Adipose tissue (tissue), 3 donors: ENCODE measurements around the gene MAP2K5. TPM values are rescaled to one million over a fixed set of nuclear protein-coding genes. Genes with fewer than 3 reads are reported as not detected.

Experiments used
- H3K27ac ChIP-seq: one replicate; pipeline ENCODE4 v1.5.1; 2013; ENCODE audit warnings: low read depth, low read length
- WGBS, 3 donors: extraction: QIAGEN DNeasy Blood & Tissue Kit; methylation state at CpG; one replicate each; pipeline ENCODE4 v1.1.7; 2013; 5-methylcytosine and 5-hydroxymethylcytosine counted together
- polyA plus RNA-seq, 3 donors: library from polyadenylated mRNA; stranded (reverse); fragments of 200-250 nt; gene quantifications; one replicate each; pipeline ENCODE4 v1.2.3, GENCODE V29; 2013
- donor health status: healthy with polysubstance abuse.
- donor health status: Bipolar disorder and iron deficiency.
- donor health status: healthy.

MAP2K5 gene
- polyA plus RNA-seq, 3 donors = 10.3 to 13.3 (median 10.7) TPM

DNA sequence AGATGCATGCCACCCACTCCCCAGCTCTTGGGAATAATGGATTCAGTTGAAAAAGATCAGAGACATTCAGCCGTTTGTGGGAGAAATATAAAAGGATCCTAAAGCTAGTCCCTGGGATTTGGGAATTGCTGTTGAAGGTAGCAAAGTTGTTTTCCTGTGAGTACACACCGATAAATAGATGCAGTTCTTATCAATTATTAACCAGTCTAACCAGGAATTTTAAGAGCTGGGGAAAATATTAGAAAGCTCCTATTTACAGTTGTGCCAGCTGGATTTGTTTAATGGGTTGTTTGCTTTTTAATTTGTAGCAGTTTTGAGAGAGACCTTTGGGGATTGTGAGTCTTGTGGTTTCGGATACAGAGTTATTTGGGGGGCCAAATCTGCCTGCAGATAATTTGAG lies 238.6 kb downstream of the MAP2K5 start:
- WGBS, 3 donors = 56 to 92% (median 91%) methylated on average over 3 of the region's 3 CpGs
- no peak overlapping the region for H3K27ac ChIP-seq

DNA sequence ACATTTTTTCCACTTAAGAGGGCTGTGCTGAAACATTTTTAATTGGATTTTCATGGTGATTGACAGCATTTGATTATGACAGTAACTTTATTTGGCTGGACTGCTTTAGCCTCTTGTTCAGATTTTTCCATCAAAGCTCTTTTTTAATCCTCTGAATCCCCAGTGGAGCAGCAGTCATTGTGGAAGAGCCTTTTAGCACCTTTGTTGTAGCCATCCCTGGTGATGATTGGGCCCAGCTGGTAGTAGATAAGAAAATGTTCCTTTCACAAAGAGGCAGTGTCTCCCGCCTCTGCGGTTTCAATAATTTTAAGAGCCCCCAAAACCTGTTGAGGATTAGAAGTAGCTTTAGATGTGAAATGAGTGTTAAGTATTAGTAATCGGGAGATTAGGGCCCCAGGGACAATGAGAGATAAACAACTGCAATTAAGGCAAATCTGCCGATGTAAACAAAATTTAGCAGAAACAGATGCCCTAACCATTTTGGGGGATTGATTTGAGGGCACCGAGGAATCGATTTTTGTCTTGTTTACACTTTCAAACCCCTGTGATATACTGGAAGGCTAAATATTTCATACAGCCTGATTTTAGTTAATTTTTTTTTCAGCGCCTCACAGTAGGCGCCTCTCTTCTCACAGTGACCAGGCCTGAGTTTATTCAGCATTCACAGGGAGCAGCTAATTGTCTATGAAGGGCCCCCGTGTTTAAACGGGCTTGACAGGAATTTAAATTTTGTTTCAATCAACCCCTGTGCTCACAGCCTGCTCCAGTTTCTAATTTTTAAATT lies 239.6 kb downstream of the MAP2K5 start:
- H3K27ac ChIP-seq = no peak overlapping the region
- 76 to 87% (median 87%) methylated on average over 10 of the region's 10 CpGs for WGBS, 3 donors

DNA sequence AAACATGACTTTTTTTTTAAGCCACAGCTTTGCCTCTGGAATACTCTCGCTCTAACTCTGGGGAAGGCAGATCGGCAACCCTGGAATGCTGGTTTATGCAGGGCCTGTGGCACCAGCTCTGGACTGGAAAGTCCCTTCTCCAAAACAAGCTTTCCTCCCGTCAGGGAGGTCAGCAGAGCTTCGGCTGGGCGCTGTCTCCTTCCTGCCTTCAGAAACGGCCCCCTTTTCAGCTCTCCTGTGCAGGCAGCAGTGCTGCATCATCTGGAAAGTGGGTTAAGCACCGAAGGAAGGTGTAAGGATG lies 240.1 kb downstream of the MAP2K5 start:
- 70 to 76% (median 76%) methylated on average over 7 of the region's 7 CpGs for WGBS, 3 donors

GRCh38 chr15:67783303-67783702 lies 240.8 kb downstream of the MAP2K5 start:
- WGBS, 3 donors = 59 to 92% (median 73%) methylated on average over 7 of the region's 7 CpGs
- H3K27ac ChIP-seq = no peak overlapping the region

More for the DNA sequence above, 240.1 kb downstream of the MAP2K5 start:
- H3K27ac ChIP-seq = no peak overlapping the region

DNA sequence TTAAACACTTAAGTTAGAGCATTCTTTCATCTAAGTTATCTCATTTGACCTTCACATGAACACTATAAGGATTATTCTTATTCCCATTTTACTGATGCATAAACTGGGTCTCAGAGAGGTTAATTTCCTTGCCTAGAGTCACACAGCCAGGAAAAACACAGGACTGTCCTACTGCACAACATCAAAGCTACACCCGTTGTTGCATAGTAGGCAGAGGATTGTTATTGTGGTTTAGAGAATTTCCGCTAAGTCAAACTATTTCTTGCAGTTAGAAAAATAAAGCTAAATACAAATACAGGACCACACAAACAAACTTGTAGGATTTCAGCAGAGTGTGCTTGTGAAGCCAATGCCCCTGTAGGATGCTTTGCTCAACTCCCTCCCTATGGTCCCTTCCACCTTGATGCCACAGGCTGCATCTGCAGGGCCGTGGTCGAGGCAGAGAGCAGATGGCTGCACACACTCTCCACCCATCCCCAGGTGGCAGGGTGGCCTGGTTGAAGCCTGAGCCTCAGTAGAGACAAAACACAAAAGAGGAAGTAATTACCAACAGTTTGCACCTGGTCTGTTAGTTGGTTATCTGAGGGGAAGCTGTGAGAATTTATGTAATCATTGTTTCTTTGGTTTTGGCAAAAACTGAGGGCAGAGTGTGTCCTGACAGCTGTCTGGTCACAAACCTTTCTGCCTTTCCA lies 241.7 kb downstream of the MAP2K5 start:
- 48 to 72% (median 59%) methylated on average over 4 of the region's 4 CpGs for WGBS, 3 donors
- H3K27ac ChIP-seq = no peak overlapping the region

DNA sequence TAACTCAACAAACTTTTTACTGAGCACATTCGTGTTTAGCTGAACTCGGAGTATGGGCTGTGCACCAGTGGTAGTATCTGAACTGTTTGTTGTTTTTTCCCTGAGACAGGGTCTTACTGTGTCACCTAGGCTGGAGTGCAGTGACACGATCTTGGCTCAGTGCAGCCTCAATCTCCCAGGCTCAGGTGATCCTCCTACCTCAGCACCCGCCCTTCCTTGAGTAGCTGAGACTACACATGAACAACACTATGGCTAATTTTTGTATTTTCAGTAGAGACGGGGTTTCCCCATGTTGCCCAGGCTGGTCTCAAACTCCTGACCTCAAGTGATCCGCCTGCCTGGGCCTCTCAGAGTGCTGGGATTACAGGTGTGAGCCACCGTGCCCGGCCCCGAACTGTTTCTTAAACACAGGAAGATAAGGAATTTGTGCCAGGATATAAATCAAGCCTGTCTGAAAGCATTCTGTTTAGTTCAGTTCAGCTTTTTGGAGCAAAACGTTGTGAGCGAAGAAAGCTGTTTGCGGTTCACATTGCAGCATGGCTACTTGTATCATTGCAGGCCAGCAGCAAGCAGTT lies 242.4 kb downstream of the MAP2K5 start:
- 77 to 89% (median 85%) methylated on average over 12 of the region's 12 CpGs for WGBS, 3 donors
- no peak overlapping the region for H3K27ac ChIP-seq

GRCh38 chr15:67785431-67785830 lies 242.9 kb downstream of the MAP2K5 start:
- 75 to 80% (median 76%) methylated on average over 5 of the region's 5 CpGs for WGBS, 3 donors
- H3K27ac ChIP-seq = no peak overlapping the region

- WGBS, 3 donors = 98% methylated on average over 4 of the region's 4 CpGs
Observed at GRCh38 chr15:67786646-67787045, 244.1 kb downstream of the MAP2K5 start.

DNA sequence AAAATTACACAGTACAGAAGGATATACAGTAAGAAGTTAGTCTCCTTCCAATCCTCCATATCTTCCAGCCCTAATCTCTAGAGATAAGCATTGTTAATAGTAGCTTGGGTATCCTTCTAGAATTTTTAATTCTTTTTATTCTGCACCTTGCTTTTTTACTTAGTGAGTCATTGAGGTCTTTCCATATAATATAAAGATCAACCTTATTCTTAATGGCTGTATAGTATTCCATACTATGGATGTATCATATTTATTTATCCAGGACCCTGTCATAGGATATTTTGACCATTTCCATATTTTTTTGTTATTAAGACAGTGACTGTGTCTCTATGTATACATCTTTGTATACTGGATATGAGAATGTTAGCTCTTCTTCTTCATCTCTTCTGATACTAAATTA lies 246.5 kb downstream of the MAP2K5 start:
- H3K27ac ChIP-seq = no peak overlapping the region

More at GRCh38 chr15:67786646-67787045, 244.1 kb downstream of the MAP2K5 start:
- H3K27ac ChIP-seq = no peak overlapping the region

DNA sequence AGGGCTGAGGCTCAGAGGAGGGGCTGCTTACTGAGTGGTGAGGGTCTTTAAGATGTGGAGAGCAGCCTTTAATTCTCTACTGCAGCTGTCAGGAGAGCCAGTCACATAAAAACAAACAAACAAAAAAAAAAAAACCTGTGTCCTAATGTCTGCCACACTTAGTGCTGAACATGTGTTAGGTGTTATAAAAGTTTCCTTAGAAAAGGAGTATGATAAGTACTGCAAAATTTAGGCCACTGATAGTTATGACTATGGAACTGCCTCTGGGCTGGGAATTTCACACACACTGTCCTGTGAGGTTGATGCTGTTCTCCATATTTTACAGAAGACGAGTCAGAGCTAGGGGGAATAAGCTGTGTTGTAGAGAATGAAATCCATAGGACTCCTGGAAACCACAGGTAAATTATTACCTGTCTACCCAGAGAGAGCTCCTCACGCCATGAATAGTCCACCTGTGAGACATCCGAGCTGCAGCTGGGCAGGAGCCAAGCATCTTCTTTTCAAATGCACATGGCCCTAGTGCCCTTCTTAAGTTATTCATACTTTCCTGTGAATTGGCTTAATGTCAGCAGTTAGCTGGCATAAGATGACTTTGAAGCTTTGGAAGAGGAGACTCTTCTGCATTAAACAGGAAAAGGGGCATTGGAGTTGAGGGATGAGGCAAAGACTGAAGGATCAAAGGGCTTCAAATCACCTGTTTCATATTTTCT lies 248.3 kb downstream of the MAP2K5 start:
- H3K27ac ChIP-seq = no peak overlapping the region
- WGBS, 3 donors = 91 to 98% (median 96%) methylated on average over 3 of the region's 3 CpGs

DNA sequence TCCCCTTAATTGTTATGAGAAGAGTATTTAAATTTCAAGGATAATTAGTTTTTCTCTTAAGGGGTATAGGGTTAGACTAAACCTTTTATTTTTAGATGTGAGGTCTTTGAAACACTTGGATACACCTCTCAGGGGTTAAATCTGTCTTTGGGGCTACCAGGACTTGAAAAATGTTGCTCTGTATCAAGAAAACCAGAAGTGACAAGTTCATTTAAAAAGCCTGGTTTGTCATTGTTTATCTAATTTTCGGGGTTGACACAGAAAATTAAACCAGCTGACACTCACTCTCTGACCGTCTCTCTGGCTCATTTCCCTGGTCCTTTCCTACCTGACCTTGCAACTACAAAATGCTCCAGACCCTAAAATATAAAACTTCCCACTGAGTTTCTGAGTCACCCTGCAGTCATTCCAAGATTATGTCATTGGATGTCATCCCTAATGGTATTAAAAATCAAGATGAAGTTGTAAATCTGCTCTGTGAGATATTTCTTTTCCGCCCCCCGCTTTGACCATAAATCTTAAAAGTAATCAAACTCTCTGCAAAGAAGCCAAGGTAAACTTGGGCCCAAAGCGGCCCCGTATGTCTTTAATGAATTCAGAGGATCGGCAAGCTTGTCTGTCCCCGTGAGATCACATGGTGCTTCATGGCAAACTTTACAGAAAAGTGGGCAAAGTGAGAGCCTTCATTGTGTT lies 249.9 kb downstream of the MAP2K5 start:
- WGBS, 3 donors = 68 to 87% (median 81%) methylated on average over 8 of the region's 8 CpGs
- no peak overlapping the region for H3K27ac ChIP-seq

DNA sequence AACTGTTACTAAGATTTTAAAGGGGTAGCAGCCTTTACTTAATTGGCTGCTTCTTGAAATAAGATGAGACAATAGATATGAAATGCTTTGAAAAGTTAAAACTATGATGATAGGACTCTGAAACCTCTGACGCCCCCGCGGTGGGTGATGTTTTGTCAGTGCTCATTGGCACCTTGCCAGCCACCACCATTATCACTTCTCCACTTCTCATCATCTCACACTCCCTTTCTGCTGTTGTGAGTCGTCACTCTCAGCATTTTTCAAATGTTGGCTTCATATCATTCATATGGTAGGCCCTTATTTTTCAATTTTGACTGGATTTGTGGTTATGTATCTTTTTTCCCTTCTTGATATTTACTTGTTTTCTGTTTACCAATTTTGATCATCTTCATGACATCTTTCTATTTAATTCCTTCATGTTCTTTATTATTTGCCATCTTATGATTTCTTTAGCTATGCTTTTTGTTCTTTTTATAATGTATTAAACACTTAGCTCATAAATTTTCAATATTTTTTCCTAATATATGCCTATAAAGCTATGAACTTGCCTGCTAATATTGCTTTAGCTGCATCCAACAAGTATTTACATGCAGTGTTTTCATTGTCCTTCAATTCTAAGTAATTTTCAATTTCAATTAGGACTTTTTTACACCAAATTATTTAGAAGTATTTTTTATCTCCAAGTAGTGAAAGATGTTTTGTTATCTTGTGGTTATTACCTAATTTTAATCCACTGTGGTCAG lies 252.5 kb downstream of the MAP2K5 start:
- H3K27ac ChIP-seq = no peak overlapping the region
- WGBS, 3 donors = 91 to 98% (median 96%) methylated on average over 4 of the region's 4 CpGs

- H3K27ac ChIP-seq = no peak overlapping the region
- WGBS, 3 donors = 57 to 80% (median 68%) methylated on average over 4 of the region's 4 CpGs
Observed at GRCh38 chr15:67796196-67797127, 254.0 kb downstream of the MAP2K5 start.

DNA sequence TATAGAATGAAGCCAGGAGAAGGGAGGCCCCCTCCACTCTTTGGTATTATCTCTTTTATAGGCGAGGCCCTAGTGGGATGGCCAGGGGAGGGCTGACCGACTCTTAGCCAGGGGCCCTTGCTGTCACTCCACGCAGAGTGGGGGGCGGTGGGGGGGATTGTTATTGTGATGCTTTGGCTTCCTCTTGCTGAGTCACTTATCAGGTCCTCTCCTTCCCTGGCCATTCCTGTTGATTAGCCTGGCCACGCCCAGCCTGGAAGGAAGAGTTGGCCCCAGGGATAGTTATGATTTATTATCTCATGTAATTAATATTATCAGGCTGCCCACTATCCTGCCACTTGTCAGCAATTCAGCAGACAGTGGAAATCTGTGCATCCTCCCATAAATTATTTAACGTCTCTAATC lies 257.3 kb downstream of the MAP2K5 start:
- H3K27ac ChIP-seq = no peak overlapping the region
- 59 to 85% (median 70%) methylated on average over 6 of the region's 6 CpGs for WGBS, 3 donors

DNA sequence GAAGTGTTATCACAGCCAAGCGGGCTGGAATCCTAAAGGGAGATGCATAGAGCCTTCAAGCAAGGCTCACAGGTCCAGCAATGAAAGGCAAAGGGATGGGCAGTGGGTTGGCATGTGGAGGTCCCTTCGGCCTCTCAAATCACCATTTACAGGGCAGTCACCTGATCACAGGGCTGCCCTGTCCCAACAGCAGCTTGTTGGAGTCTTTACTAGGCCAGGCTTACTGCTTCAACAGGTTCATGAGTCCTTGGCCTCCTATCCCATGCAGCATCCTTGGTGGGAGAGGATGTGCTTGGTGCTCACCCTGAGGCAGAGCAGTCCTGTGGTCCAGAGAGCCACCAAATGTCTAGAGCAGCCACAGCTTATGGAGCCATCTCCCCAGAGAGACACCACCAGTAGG lies 258.6 kb downstream of the MAP2K5 start:
- WGBS, 3 donors = 96 to 100% (median 100%) methylated on average over 2 of the region's 2 CpGs
- H3K27ac ChIP-seq = no peak overlapping the region

DNA sequence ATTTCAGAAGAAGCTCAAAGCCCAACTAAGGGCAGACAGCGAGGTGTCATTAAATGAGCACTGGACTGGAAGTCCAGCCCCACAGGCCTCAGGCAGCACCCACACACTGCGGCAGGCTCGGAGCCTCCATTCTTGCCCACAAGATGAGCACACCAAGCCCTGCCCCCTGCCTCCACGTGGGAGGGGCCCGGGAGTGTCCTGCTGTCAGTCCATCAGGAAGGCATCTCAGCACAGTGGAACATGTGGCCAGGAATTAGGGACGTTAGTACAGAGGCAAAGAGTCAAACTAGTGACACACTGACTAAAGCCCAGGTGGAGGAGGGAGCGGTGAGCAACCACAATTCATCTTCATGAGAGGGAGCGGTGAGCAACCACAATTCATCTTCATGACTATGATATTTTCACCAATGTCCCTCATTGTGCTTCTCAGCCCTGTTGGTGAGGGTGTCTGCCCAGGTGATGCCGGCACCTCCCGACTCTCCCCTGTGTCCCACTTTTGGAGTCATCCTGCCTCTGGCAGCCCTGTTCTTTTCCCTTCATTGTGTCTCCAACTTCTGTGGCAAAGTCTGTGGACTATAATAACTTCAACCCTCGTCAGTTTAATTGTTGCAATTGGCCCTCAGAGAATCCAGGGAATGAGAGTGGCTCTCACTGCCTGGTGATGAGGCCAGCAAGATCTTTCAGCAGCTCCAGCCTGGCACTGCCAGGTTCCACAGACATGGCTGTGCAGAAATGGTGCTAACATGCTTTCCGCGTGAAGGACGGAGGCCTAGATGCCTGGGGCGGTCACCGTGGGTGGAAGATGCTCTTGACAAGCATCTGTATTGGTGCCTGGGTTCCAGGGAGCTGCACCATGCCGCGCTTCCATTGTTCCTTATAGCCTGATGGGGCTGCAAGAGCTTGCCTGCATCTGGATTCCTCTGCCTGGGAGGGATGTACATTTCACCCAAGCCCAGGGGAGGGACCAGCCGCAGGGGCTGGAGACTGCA lies 259.7 kb downstream of the MAP2K5 start:
- 86 to 90% (median 89%) methylated on average over 19 of the region's 19 CpGs for WGBS, 3 donors
- H3K27ac ChIP-seq = no peak overlapping the region
